Measurements from ENCODE around the gene CD34.
A peak's percentile ranks its signal among the peaks of the same experiment; 100 is the strongest.
"Not testable (repeated sequence)": the region's sequence is repeated elsewhere in the genome, so short reads cannot be mapped to it uniquely, and the experiment has no call there.

CD34 gene

DNA sequence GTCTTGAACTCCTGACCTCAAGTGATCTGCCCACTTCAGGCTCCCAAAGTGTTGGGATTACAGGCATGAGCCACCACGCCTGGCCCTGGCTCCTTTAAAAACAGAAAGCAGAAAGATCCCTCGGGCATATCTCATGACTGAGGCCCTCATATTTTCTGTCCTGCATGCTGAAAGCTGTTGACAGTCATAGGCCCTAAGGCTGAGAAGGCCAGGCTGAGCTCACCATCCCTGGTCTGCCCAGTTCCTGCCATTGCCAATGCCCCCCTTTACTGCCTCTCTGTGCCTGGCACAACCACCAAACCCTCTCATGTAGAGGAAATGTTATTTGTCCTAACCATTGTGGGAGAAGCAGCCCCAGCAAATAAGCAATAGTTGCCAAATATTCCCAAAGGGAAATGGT lies 12.7 kb downstream of the CD34 start:
- DNase-seq (ENCODE audit: low spot score): no peak

DNA sequence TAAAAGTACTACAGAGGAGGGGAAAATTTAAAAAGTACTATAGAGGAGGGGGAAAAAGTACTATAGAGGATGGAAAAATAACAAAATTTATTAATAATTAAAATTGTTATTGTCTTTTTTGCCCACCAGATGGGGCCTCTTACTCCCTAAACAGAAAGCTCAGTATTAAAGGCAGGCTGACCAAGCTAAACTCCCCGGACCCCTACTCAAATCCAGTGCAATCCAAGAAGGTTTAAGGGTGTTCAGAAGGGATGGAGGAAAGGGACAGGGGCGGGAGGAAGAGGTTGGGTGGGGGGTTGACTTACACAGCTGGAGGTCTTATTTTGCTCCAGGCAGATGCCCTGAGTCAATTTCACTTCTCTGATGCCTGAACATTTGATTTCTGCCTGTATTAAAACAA lies 13.7 kb downstream of the CD34 start:
- no peak for DNase-seq (ENCODE audit: low spot score)

DNA sequence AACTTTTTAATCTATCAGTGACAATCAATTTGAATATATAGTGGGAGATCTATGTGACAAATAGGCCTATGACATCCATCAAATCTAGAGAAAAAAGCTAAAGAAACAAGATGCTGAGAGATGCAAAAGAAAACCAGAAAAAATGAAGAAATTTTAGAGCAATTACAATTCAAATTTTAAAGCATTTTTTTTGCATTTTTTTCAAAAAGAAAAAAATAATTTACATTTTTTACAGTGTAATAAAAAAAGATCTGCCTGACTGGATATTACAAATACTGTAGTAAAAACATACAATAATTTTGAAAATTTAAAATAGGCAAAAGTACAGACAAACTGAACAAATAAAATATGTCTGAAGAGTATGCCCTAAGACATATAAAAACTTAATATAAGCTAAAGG lies 14.4 kb downstream of the CD34 start:
- no peak for DNase-seq (ENCODE audit: low spot score)

DNA sequence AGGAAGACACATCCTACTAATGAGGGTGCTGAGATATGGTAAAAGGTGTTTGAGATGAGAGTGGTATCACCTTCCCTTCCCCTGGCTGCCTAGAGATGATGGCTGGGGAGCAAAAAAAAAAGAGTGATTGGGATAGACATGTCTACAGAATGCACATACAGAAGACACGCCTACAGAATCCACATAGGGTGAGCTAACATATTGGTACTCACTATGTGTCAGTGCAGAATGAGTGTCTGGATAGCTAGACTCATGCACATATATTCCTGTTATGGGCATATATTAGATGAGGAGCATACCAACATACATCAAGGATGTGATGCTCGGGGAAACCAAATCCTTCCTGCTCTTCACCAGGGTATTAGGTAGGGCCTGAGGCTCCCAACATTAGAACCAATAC lies 16.2 kb downstream of the CD34 start:
- no peak for DNase-seq (ENCODE audit: low spot score)

DNA sequence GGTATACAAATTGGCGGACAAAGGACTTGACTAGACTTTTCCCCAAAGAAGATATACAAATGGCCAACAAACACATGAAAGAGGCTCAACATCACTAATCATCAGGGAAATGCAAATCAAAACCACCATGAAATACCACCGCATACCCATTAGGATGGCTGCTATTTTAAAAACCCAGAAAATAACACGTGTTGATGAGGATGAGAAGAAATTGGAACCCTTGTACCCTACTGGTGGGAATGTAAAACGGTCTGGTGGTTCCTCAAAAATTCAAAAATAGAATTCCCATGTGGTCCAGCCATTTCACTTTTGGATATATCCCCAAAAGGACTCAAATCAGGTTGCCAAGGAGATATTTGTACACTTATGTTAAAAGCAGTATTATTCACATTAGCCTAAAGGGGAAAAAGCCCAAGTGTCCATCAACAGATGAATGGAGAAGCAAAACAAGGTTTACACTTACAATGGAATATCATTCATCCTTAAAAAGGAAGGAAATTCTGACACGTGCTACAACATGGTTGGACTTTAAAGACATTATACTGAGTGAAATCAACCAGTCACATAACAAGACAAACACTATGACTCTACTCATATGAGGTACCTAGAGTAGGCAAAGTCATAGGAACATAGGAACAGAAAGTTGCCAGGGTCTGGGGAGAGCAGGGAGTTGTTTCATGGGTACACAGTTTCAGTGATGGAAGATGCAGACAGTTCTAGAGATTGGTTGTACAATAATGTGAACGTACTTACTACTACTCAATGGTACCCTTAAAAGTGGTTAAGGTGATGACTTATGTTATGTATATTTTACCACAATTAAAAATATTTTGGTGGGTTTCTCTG lies 17.0 kb downstream of the CD34 start:
- no peak for DNase-seq (ENCODE audit: low spot score)

DNA sequence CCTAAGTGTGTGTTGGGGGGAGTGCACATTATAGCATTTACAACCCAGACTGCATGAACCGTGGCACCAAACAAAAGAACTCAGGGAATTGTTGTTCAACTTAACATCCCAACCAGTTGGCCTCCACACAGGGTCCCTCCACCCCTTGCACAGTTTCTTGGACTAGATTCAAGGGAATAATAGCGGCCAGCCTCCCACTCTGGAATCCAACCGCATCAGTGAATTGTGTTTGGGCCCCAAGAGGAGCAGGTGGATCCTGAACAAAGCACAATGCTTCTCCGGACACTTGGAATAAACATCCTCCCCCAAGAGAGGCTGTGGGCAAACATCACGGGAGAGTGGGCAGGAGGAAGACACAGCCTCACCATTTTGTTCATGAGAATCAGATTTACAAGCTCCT lies 18.2 kb downstream of the CD34 start:
- DNase-seq (ENCODE audit: low spot score): no peak

DNA sequence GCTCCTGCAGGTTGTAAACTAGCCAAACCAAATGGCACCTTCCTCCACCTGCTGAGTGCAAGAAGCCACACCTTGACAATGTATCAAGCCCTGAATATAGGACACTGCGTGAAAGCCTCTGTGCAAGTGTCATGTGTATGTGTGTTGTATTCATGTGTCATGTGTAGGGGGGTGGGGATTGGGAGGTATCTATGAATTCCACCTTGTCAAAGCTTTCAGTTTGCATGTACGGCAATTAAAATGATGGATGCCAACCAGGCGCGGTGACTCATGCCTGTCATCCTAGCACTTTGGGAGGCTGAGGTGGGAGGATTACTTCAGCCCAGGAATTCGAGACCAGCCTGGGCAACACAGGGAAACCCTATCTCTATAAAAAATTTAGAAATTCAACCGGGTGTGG lies 19.8 kb downstream of the CD34 start:
- no peak for DNase-seq (ENCODE audit: low spot score)

DNA sequence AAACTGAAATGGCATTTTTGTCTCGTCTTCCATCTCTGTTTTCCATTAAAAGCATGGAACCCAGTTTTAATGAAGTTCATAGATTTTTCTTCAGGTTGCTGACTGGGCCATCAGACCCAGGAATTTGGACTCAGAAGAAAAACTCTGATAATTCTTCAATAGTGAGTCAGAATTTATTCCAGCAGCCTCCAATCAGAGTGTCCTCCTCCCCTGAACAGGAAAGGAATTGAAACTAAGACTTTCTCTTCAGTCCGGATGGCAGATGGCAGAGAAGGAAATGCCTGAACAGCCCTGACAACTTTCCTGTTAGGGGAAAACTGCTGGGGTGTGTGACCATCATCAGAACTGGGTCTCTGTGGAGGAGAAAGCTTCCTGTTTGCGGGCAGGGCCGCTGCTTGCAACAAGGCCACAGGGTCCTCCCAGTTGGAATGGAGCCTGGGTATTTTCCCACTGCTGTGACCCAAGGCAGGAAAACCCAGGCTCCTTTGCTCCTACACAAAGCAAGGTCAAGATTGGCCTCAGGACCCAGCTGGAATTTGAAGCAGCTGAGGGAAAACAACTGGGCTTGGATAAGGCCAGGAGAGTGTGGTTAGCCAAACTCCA lies 20.7 kb downstream of the CD34 start:
- DNase-seq (ENCODE audit: low spot score): no peak

DNA sequence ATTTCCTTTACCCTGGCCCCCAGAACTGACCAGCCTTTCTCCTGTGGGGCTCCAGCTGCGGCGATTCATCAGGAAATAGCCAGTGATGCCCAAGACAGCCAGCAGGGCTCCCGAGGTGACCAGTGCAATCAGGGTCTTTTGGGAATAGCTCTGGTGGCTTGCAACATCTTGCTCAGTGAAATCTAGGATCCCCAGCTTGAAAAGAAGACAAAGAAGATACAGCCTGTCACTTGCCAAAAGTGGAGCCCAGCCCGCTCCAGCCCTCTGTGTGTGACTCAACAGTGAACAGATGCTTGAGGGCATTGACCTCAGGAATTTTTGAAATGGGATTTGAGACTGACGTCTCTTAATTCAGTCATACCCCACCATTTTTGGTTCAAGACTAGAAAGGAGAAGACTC lies 22.3 kb downstream of the CD34 start:
- no peak for DNase-seq (ENCODE audit: low spot score)

DNA sequence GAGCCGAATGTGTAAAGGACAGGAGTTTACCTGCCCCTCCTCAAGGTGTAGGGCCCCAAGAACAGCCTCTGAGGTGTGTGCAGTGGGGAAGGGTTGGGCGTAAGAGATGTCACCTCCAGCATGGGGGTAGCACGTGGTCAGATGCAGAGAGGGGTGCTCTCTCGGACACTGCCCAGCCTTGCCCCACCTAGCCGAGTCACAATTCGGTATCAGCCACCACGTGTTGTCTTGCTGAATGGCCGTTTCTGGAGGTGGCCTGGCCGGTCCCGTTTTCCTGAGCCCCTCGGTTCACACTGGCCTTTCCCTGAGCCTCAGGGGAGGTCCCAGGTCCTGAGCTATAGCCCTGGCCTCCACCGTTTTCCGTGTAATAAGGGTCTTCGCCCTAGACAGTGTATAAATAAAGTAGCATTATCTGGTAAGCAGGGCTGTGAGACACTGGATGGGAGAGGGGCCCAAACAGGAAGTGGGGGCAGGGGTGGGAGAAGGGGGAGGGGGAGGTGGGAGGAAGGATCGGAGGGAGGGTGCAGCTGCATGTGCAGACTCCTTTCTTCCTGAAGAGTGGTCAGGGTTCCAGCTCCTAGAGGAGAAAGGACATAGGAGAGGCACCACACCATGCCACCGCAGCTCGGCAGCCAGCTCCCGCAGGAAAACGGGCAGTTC lies 23.3 kb downstream of the CD34 start:
- no peak for DNase-seq (ENCODE audit: low spot score)

DNA sequence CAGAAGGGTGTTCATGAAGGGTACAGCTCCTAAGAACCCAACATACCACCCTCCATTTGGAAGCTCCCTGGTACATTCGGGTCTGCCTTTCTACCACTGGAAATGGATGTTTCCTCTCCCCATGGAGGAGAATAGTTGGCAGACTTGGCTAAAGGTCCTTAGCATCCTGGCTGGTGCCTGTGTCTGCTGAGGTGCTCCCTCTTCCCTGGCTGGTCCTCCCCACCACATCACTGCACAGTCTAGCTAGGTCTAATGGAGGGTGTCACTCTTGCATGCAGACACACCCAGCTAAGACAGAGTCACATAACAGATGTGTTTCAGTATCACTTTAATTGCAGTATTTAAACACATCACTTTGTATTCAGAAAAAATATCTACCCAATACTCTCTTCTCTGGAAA lies 24.7 kb downstream of the CD34 start:
- DNase-seq (ENCODE audit: low spot score): no peak

DNA sequence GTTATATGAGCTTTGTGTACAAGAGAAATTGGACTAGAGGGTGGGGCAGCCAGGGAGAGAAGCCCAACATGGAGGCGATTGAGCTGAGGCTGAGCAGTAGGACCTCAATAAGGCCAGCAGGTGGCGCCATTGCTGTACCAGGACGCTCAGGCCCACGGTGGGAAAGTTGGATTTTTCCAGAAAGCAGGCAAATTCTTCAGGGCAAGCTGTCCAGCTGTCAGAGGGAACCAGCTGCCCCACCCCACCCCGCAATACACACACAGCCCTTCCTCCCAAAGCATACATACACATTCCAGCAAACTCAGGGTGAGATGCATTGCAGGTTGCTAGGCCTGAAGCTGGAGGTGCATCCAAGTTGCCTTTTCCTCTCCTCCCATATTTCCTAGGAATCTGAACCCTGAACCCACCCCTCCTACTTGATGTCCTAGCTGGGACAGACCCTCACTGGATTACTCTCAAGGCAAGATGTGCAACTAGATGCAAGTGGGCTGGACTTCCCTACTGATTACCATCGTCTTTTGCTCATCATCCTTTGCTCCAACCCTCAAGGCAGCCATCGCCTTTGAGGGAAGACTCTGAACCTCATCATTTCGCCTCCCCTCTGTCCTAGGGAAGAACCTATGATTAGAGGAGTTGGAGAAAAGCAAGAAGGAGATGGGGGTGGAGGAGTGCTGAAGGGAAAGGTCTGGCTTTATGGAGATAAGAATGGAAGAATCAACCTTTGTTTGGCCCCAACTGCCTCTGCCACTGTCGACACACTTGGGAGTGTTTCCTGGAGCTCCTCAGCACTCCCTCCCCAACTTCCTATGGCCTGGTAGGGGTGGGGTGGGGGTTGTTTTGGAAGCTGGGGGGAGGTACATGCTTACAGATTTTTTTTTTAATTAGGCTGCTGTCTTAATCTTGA lies 25.5 kb downstream of the CD34 start:
- peak; percentile 91 for DNase-seq (ENCODE audit: low spot score)

DNA sequence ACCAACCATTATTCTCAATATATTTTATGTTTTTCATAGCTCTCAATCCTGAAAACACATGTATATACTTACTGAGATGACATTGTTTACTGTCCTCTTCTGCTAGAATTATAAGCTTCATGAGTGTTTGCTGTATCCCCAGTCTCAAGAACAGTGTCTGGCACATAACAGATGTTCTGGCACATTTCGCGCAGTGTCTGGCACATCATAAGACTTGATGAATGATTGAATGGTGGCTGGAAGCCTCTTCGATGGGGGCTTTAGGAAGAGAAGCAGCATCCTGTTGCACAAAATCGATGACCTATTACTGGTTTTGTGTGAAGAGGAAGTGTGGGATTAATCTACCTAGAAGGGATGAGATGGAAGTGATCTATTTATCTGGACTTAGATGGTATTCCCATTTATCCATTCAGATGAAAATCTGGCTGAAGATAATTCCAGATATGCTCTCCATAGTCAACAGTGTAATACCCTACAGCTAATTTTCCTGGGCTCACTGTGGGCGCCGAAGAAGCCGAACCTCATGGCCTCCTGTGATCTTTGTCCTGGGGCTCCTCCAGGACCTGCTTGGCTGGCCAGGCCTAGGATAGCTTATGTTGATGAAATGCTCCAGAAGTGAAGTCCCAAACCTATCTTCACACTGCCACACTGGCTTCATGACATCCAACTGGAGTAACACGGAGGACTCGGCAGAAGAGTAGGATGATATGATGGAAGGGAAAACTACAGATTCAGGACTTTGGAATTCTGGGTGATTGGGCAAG lies 26.5 kb downstream of the CD34 start:
- DNase-seq (ENCODE audit: low spot score): no peak

DNA sequence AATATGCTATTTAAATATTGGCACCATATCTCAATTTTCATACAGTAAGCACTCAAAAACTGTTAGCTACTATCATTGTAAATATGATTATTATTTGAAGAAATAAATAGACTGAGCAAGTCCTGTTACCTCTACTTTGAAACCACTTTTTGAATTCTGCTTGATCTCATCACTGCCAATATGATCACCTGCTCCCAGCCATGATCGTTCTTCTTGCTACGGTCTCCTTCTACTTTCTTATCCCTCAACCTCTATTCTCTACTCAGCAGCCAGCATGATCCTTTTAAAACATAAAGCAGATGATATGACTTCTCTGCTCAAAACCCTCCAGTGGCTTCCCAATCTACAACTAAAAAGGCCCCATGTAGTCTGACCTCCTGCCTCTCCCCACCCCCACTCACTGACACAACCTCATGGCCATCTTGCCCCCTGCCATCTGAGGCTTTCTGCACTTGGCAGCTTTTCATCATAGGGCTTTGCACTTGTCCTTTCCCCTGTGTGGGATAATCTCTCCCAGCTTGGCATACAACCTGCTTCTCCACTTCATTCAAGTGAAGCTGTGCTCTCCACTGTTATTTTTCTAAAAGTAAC lies 27.2 kb downstream of the CD34 start:
- no peak for DNase-seq (ENCODE audit: low spot score)

DNA sequence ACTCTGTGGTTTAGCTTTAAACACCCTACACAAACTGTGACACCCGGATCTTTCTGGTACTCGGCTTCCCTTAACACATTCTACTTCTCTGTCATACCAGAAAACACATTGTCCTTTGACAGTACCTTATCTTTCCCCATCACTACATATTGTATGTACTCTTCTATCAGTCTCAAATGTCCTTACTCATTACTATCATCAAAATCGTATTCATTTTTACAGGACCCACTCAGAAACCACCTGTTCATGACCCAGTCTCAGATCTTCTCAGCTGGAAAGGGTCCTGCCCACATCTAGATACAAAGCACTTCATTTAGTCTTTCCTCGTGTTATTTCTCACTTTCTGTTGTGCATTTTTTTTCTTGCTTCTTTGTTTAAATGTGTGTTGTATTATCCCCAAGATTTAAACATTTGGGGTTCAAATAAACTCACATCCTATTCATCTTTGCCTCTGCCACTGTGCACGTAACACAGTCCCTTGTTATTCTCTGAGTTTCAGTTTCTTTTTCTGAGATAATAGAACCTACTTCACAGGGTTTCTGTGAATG lies 27.7 kb downstream of the CD34 start:
- DNase-seq (ENCODE audit: low spot score): no peak

DNA sequence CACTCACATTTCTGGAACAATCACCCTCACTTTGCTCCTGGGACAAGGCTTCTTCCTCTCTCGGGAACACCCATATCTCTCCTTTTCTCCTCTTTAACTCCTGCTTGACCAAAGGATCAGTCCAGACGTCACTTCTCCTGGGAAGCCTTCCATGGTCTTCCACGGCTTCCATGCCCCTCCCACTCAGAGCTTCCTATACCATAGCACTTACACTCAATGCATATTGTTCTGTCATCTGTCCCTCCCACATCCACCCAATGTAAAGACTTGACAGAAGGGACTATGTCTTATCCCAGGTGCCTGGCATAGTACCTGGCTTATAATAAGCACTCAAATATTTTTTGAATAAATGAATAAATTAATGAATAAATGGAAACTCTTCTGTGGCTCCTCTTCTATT lies 28.2 kb downstream of the CD34 start:
- DNase-seq (ENCODE audit: low spot score): no peak

DNA sequence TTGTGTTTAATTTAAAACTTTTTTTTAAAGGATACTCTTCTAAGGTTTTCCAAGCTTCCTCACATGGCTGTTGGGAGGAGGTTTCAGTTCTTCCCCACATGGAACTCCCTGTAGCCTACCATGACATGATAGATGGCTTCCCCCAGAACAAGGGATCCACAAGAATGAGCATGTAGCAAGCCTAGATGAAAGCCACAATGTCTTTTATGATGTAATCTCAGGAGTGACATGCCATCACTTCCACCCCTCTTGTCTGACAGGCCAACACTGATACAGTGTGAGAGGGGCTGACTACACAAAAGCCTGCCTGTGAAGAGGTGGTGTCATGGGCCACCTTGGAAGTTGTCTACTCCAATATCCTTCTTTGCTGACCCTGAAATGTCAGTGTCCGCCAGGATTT lies 32.0 kb downstream of the CD34 start:
- DNase-seq (ENCODE audit: low spot score): no peak

DNA sequence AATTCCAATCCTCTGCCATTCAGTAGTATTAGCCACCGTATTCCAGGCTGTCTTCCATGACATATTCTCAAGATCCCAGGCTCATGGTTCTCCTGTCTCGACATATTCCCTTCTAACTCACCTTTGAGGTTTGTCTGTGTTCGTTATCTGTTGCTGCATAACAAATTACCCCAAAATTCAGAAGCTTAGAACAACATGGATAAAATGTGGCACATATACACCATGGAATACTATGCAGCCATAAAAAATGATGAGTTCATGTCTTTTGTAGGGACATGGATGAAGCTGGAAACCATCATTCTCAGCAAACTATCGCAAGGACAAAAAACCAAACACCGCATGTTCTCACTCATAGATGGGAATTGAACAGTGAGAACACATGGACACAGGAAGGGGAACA lies 33.0 kb downstream of the CD34 start:
- DNase-seq (ENCODE audit: low spot score): not testable (repeated sequence)

DNA sequence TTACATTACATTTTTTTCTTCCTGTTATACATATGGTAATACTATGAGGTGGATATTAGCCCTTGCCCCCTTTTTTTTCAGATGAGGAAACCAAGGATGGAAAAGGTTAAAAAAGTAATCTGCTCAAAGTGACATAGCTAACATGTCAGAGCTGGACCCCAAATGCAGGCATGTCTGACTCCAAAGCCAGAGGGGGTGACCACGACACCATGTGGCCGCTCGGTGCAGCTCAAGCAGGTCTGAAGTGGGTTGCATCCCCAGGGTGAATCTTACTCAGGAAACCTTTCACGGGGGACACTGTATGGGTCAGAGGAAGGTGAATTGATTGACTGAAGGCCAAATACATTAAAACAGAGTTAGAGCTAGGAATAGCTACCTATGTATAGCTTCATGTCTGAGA lies 34.8 kb downstream of the CD34 start:
- no peak for DNase-seq (ENCODE audit: low spot score)

DNA sequence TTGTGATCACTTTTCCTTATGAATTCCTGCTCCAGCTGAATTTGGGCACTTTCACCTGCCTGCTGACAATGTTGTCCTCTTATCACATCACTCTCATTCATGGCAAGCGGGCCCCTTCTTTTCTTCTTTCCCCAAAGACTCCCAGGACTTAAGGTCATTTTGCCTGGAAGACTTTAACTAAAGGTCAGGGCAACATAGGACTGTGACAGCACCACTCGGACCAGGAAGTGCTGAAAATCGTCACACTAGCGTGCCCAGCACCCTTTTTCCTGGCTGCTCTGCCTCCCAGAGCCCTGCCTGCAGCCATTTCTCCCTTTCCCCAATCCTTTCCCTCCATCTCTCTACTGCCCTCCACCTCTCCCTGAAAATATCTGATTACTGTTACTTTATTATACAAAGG lies 35.4 kb downstream of the CD34 start:
- DNase-seq (ENCODE audit: low spot score): no peak

Data from iPS-NIHi11 (cell line).